H9 (cell line): ENCODE data around the gene BLTP3B. TPM values are rescaled to one million over a fixed set of nuclear protein-coding genes. Genes with fewer than 3 reads are reported as not detected.

Experiments
- DNase-seq: peaks from one replicate; pipeline ENCODE4 v3.0.0-alpha.2; 2017
- H2AFZ ChIP-seq: one replicate; pipeline ENCODE4 v1.6.1; 2013; ENCODE audit warnings: mild to moderate bottlenecking, low read length, control low read depth, moderate library complexity
- H2AK5ac ChIP-seq: 2 replicates; pipeline ENCODE4 v1.6.1; 2013; ENCODE audit warnings: low read length, control low read depth, mixed read lengths; ENCODE audit not compliant: insufficient read length
- H2BK120ac ChIP-seq: one replicate; pipeline ENCODE4 v1.6.1; 2013; ENCODE audit warnings: low read depth, mild to moderate bottlenecking, low read length, control low read depth, inconsistent platforms; ENCODE audit not compliant: poor library complexity, severe bottlenecking
- H2BK12ac ChIP-seq: 2 replicates; pipeline ENCODE4 v1.6.1; 2013; ENCODE audit warnings: low read length, control low read depth, mixed read lengths, low read depth; ENCODE audit not compliant: insufficient read length
- H2BK15ac ChIP-seq: 2 replicates; pipeline ENCODE4 v1.6.1; 2013; ENCODE audit warnings: low read depth, low read length, control low read depth
- H2BK20ac ChIP-seq: one replicate; pipeline ENCODE4 v1.6.1; 2013; ENCODE audit warnings: low read depth, mild to moderate bottlenecking, low read length, control low read depth, inconsistent platforms; ENCODE audit not compliant: poor library complexity, severe bottlenecking
- H2BK5ac ChIP-seq: 2 replicates; pipeline ENCODE4 v1.6.1; 2013; ENCODE audit warnings: low read length, control low read depth, mixed read lengths; ENCODE audit not compliant: insufficient read length
- H3K14ac ChIP-seq: 2 replicates; pipeline ENCODE4 v1.6.1; 2013; ENCODE audit warnings: low read length, control low read depth; ENCODE audit not compliant: insufficient read depth
- H3K18ac ChIP-seq: 2 replicates; pipeline ENCODE4 v1.6.1; 2013; ENCODE audit warnings: low read depth, mild to moderate bottlenecking, mixed read lengths, low read length, control low read depth; ENCODE audit not compliant: insufficient read length
- H3K23ac ChIP-seq: 2 replicates; pipeline ENCODE4 v1.6.1; 2013; ENCODE audit warnings: low read length, control low read depth, mixed read lengths, low read depth; ENCODE audit not compliant: insufficient read length
- H3K23me2 ChIP-seq: 2 replicates; pipeline ENCODE4 v1.6.1; 2013; ENCODE audit warnings: low read depth, mild to moderate bottlenecking, mixed read lengths, low read length, control low read depth; ENCODE audit not compliant: insufficient read length, poor library complexity, severe bottlenecking
- H3K27ac ChIP-seq: 2 replicates; pipeline ENCODE4 v1.5.1; 2013; ENCODE audit warnings: low read length, control low read depth, mixed read lengths, low read depth; ENCODE audit not compliant: insufficient read length
- H3K27me3 ChIP-seq: 2 replicates; pipeline ENCODE4 v1.6.1; 2013; ENCODE audit warnings: low read length, control low read depth, inconsistent platforms; ENCODE audit not compliant: insufficient read depth
- H3K4ac ChIP-seq: 2 replicates; pipeline ENCODE4 v1.6.1; 2013; ENCODE audit warnings: low read depth, mild to moderate bottlenecking, control low read depth, inconsistent platforms, low read length, moderate library complexity
- H3K4me1 ChIP-seq: 2 replicates; pipeline ENCODE4 v1.6.1; 2013; ENCODE audit warnings: low read length, control low read depth, inconsistent platforms; ENCODE audit not compliant: insufficient read depth
- H3K4me2 ChIP-seq: 2 replicates; pipeline ENCODE4 v1.6.1; 2013; ENCODE audit warnings: low read length, control low read depth, mixed read lengths; ENCODE audit not compliant: insufficient read length, insufficient read depth
- H3K56ac ChIP-seq: 2 replicates; pipeline ENCODE4 v1.6.1; 2013; ENCODE audit warnings: low read depth, mild to moderate bottlenecking, mixed read lengths, low read length, control low read depth; ENCODE audit not compliant: insufficient read length
- H3K79me1 ChIP-seq: 2 replicates; pipeline ENCODE4 v1.6.1; 2013; ENCODE audit warnings: low read depth, mild to moderate bottlenecking, moderate library complexity, low read length, control low read depth, inconsistent platforms; ENCODE audit not compliant: insufficient read depth, poor library complexity, severe bottlenecking
- H3K79me2 ChIP-seq: 2 replicates; pipeline ENCODE4 v1.6.1; 2013; ENCODE audit warnings: low read length, control low read depth, inconsistent platforms; ENCODE audit not compliant: insufficient read depth
- H3K9ac ChIP-seq: 2 replicates; pipeline ENCODE4 v1.6.1; 2013; ENCODE audit warnings: low read length, control low read depth, mixed read lengths; ENCODE audit not compliant: insufficient read length; ENCODE audit errors: extremely low read depth
- H3K9me3 ChIP-seq: one replicate; pipeline ENCODE4 v1.6.1; 2013; ENCODE audit warnings: low read depth, low read length, inconsistent platforms; ENCODE audit not compliant: control insufficient read depth
- H3T11ph ChIP-seq: one replicate; pipeline ENCODE4 v1.6.1; 2013; ENCODE audit warnings: mild to moderate bottlenecking, low read length, control low read depth, inconsistent platforms
- H4K20me1 ChIP-seq: one replicate; pipeline ENCODE4 v1.6.1; 2013; ENCODE audit not compliant: control insufficient read depth, insufficient read length, insufficient read depth
- H4K5ac ChIP-seq: 2 replicates; pipeline ENCODE4 v1.6.1; 2013; ENCODE audit warnings: low read depth, mild to moderate bottlenecking, mixed read lengths, low read length, control low read depth; ENCODE audit not compliant: insufficient read length
- H4K8ac ChIP-seq: replicated peaks from 2 replicates; pipeline ENCODE4 v1.6.1; 2013; ENCODE audit warnings: low read length, control low read depth, mixed read lengths, low read depth; ENCODE audit not compliant: insufficient read length
- H4K91ac ChIP-seq: 2 replicates; pipeline ENCODE4 v1.6.1; 2013; ENCODE audit warnings: low read depth, mild to moderate bottlenecking, moderate library complexity, mixed read lengths, low read length, control low read depth; ENCODE audit not compliant: insufficient read length
- H3K27ac Mint-ChIP-seq, 3 experiments: 2 replicates in 2 of 3; 3 replicates in 1 of 3; pipeline ENCODE4 v1.8.0; 2020 to 2021; ENCODE audit warnings: mixed read lengths in 3 of 3, mild to moderate bottlenecking in 1 of 3, moderate library complexity in 1 of 3
- H3K27me3 Mint-ChIP-seq: 2 replicates; pipeline ENCODE4 v1.8.0; 2021; ENCODE audit warnings: low read depth, mild to moderate bottlenecking, moderate library complexity, mixed read lengths
- H3K36me3 Mint-ChIP-seq, 3 experiments: 2 replicates in 2 of 3; 3 replicates in 1 of 3; pipeline ENCODE4 v1.8.0; 2020 to 2021; ENCODE audit warnings: low read depth in 3 of 3, mixed read lengths in 3 of 3; ENCODE audit not compliant: insufficient read depth in 1 of 3
- H3K4me1 Mint-ChIP-seq, 2 experiments: 2 replicates each; pipeline ENCODE4 v1.8.0; 2020; ENCODE audit warnings: mixed read lengths in 2 of 2
- H3K4me3 Mint-ChIP-seq, 2 experiments: 2 replicates in 1 of 2; 3 replicates in 1 of 2; pipeline ENCODE4 v1.8.0; 2020 to 2021; ENCODE audit warnings: mild to moderate bottlenecking in 2 of 2, mixed read lengths in 2 of 2, moderate library complexity in 1 of 2
- H3K9me3 Mint-ChIP-seq, 2 experiments: 2 replicates in 1 of 2; 3 replicates in 1 of 2; pipeline ENCODE4 v1.8.0; 2020; ENCODE audit warnings: mild to moderate bottlenecking in 2 of 2, mixed read lengths in 2 of 2, moderate library complexity in 1 of 2
- total RNA-seq: library from RNA; stranded (reverse); gene quantifications from 2 replicates; pipeline ENCODE4 v1.2.1, GENCODE V29; 2021
- TF ChIP-seq, protein P1 (sequence below): fragments of 200-600 bp; sonication (generic); conservative IDR thresholded peaks from 3 replicates; pipeline ENCODE4 v1.8.0; 2021; ENCODE audit warnings: antibody characterized with exemption, mild to moderate bottlenecking

The BLTP3B gene
- total RNA-seq, 1 experiment from 2014 or later, result 20.7 TPM

- no peak overlapping the region for H3K23ac ChIP-seq
- H3K56ac ChIP-seq, result no peak overlapping the region
- H3K9ac ChIP-seq, result no peak overlapping the region
- no peak overlapping the region for H2BK12ac ChIP-seq
- no peaks in the 10 kb centered on the region for H3K23me2 ChIP-seq
- no peak overlapping the region for H2BK120ac ChIP-seq
- peaks cover 0 to 4% of the 10 kb centered on the region in 2 experiments; a peak in 1 of 4 replicates for H3K4me1 Mint-ChIP-seq
- peaks cover 7 to 11% of the 10 kb centered on the region in 2 experiments; a peak in 3 of 5 replicates for H3K9me3 Mint-ChIP-seq
- H3K36me3 Mint-ChIP-seq, result peaks cover 4 to 20% (median 13%) of the 10 kb centered on the region in 3 experiments; a peak in 5 of 7 replicates
- no peak overlapping the region for H3K27ac ChIP-seq
- no peak overlapping the region for H4K5ac ChIP-seq
- H3K27ac Mint-ChIP-seq, result peak overlapping the region in 1 of 3 experiments; percentile 1; a peak in 1 of 7 replicates
- H3K79me2 ChIP-seq, result peaks cover 3% of the 10 kb centered on the region; the same call in 1 of the 2 replicates
- H2BK5ac ChIP-seq, result no peak overlapping the region
- no peak overlapping the region for H3K18ac ChIP-seq
- H2BK20ac ChIP-seq, result no peak overlapping the region
- H4K8ac ChIP-seq, result no peak overlapping the region
- no peak overlapping the region for H3T11ph ChIP-seq
- no peak for DNase-seq
- H3K4me3 Mint-ChIP-seq, result no peak overlapping the region
- H3K27me3 ChIP-seq, result no peaks in the 10 kb centered on the region
- H3K4me2 ChIP-seq, result no peak overlapping the region
- H2BK15ac ChIP-seq, result no peak overlapping the region
- no peaks in the 10 kb centered on the region for H3K27me3 Mint-ChIP-seq
- H3K9me3 ChIP-seq, result no peaks in the 10 kb centered on the region
- peaks cover 9% of the 10 kb centered on the region for H3K79me1 ChIP-seq
- no peak overlapping the region for H3K4ac ChIP-seq
- H4K91ac ChIP-seq, result no peak overlapping the region
- no peak overlapping the region for H2AK5ac ChIP-seq
- H3K4me1 ChIP-seq, result no peaks in the 10 kb centered on the region
- TF ChIP-seq, protein P1, sequence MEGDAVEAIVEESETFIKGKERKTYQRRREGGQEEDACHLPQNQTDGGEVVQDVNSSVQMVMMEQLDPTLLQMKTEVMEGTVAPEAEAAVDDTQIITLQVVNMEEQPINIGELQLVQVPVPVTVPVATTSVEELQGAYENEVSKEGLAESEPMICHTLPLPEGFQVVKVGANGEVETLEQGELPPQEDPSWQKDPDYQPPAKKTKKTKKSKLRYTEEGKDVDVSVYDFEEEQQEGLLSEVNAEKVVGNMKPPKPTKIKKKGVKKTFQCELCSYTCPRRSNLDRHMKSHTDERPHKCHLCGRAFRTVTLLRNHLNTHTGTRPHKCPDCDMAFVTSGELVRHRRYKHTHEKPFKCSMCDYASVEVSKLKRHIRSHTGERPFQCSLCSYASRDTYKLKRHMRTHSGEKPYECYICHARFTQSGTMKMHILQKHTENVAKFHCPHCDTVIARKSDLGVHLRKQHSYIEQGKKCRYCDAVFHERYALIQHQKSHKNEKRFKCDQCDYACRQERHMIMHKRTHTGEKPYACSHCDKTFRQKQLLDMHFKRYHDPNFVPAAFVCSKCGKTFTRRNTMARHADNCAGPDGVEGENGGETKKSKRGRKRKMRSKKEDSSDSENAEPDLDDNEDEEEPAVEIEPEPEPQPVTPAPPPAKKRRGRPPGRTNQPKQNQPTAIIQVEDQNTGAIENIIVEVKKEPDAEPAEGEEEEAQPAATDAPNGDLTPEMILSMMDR, result no peak
- no peak overlapping the region for H3K14ac ChIP-seq
- no peak overlapping the region for H2AFZ ChIP-seq
- no peaks in the 10 kb centered on the region for H4K20me1 ChIP-seq
Observed at GRCh38 chr12:100114574-100114973, 28.1 kb downstream of the BLTP3B start.
